Stimulated activated CD4-positive, alpha-beta T cell treated with anti-CD3 and anti-CD28 coated beads, Interleukin-12 subunit alpha, Interleukin-12 subunit beta, amount 100 ng/mL, for 48 hours (primary cell): Measurements from ENCODE around the gene MRPL45.

Experiments
- DNase-seq, 3 donors: peaks; one replicate each; pipeline ENCODE4 v3.0.0-alpha.2; 2020; ENCODE audit warnings: low read depth in 2 of 3, low spot score in 1 of 3

MRPL45 gene

DNA sequence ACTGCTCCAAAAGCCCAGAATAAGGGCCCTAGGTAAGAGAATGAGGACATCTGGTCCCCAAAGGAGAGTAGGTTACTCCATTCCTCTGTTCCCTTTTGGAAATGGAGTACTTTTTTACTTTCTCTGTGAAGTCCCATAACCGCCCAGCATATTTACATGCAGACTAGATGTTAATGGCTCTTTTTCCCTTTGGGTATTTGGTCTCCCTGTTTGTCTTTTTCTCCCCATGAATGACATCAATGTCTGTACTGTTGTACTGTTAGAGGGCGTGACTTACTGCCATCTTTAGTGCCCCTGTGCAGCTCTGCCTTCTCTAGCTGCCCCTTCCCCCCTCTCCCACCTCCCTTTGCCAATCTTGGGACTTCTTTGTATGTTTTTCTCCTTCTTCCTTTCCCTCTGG, 27.8 kb downstream of the MRPL45 start:
- DNase-seq, result no peak

DNA sequence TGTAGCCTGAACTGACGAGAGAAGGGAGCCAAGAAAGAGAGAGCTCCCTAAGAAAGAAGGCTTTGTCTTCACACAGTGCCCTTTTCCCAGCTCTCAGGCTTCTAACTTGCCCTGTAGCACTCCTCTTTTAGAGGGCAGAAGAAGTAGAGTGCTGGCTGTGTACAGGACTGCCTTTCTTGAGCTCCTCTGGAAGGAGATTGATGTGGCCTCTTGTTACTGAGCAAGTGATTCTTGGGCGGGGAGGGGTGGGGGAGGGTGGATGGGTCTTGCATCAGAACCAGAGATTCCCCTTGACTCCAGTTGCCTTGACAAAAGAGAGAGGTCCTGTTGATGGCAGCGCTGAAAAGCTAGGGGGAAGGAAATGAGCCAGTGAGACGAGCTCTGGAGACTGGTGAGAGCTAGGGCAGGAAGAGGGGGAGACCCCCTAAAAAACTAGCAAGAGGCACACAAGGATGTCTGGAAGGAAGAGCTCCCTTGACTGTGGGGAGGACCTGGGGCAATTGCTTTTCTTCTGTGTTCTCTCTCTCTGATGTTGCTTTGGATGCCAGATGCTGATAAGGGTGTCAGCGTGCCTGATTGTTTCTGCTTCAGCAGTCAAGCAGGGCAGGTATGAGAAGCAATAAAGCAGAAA, 28.4 kb downstream of the MRPL45 start:
- no peak for DNase-seq

DNA sequence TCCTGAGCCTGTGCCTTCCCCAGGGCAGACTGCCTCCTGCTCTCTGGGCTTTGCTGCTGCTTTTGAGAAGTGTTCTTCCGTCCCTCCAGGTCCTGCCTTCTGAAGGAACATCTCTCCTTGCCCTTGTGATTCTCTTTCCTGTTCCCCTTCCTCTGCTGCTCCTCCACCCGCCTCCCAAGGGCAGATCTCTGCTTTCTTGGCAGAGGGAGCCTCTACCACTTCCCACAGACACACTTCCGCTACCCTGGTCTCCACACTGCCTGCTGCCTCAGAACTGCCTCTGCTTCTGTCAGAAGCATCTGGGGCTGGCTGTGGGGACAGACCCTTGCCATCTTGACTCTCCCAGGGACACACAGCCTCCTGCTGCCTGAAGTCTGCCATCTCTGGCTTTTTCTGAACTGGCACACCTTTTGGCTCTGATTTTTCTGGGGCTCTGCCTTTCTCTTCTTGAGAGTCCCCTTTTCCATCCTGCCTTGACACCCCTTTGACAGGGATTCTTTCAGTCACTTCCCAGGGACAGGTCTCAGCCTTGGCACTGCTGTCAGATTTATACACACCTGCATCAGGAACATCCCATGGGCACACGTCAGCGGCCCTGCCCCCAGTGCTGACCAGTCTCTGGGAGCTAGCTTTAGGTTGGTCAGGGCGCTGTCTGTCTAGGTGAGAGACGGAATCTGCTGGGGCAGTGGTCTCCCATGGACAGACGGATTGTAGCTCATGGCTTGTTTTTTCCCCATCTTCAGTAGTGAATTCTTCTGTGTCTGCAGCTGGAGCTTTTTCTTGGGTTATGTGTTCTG, 30.2 kb downstream of the MRPL45 start:
- no peak for DNase-seq

DNA sequence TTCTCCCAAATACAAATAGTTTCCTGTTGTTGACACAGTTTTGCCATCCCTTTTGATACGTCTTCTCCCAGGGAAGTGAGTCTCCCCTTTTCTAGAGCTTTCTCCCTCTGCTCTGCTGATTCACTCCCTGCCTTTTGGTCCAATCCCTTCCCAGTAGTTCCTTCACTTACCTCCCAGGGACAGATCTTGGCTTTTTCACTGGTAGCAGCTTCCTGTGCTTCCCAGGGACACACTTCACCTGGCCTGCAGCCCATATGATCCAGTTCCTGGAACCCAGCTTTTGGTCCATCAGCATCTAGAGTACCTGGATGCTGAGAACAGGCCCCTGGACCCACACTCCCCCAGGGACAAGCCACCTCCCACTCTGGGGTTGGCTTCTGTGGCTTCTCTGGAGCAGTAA, 31.0 kb downstream of the MRPL45 start:
- no peak for DNase-seq

DNA sequence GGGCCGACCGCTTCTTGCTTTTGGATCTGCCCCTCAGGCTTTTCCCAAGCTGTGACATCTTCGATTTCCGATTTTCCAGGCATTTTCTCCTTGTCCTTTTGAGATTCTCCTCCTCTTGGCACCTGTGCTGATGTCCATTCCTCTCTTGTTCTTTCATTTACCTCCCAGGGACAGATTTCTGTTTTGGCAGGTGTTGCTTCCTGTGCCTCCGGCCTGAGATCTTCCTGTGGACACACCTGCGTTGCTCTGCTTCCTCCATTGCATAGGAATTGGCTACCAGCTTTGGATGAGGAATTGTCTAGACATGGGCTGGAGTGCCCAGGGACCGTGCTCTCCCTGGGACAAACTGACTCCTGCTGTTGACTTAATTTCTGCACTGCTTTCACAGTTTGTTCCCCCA, 31.7 kb downstream of the MRPL45 start:
- no peak for DNase-seq

DNA sequence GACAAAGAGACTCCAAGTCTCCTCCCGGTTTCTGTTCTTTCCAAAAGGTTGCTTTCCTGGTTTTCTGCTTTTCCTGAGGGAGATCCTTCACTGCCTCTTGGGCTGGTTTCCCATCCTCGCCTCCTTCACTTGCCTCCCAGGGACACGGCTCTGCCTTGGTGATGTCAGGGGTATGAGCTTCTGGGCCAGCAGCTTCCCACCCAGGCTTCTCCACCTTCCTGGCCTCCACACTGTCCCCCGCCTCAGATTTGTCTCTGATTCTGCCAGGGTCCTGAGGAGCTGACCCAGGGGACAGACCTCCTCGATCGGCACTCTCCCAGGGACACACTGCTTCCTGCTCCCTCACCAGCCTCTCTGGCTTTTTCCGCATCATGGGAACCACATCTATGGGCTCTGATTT, 32.3 kb downstream of the MRPL45 start:
- DNase-seq, result no peak

DNA sequence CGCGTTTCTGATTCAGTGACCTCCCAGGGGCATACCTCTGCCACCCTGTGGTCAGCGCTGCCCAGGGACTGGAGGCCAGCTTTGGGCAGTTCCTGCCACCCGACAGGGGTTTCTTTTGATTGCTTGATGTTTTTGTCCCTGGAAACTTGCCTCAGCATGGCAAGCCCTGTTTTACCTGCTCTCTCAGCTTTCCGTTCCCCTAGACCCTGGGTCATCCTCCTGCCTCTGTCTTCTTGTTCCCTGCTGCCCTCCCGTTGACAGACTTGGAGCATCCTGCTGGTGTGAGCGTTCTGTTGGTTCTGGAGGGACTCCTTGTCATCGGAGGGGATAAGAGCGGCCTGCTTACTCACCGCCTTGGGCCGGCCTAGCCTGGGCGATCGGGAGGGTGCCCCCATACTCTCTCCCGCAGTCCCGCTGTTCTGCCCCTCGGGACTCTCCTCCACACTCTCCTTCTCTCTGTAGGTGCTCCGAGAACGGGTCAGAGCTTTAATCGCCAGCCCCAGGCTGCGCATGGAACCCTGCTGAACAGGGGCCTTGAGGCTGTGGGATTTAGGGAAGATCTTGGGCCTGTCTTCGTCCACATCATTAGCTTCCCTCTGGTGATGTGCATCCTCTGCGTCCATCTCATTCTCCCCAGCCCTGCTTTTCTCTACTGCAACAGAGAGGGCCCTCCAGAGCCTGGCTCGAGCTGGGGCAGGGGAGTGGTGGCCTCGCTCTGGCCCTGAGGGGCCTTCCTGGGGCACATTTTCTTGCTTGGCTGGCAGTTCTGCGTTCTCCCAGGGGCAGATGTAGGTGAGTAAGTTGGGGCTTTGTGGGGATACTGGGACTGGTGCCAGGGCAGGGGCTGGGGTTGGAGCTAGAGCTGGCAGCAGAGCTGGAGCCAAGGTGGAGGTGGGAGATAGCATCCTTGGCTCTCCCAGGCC, 33.1 kb downstream of the MRPL45 start:
- DNase-seq, result no peak

DNA sequence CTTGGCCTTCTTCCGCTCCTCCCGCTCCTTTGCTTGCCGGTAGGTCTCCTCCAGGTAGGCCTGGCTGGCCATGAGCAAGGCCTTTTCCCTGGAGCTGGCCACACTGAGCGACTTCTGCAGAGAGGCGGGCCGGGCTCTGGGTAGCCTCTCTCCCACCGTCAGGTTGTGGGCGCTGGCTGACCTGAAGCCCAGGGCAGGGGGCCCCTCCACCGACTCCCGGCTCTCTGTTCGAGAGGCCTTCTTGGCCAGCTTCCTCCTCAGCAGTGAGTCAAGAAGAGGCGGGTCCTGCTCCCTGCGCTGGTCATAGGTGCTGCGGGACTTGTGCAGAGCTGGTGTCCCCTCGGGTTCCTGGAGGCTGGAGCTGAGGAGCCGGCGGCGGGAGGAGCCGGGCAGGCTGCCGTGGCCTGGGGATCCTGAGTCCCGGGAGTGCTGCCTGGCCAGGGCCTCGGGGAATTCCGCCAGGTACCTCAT, 34.0 kb downstream of the MRPL45 start:
- DNase-seq, result no peak

DNA sequence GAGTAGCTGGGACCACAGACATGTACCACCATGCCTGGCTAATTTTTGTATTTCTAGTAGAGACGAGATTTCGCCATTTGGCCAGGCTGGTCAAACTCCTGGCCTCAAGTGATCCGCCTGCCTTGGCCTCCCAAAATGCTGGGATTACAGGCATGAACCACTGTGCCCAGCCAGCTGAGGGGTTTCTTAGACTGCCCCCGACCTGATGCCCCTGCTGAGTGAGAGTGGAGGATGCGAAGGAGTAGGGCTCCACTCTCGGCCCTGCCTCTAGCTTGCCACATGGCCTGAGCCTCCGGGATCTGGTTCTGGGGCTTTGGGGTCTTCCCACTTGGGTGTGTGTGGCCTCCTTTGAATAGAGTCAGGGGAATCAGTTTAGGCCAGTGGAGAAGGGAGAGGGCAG, 35.8 kb downstream of the MRPL45 start:
- no peak for DNase-seq

DNA sequence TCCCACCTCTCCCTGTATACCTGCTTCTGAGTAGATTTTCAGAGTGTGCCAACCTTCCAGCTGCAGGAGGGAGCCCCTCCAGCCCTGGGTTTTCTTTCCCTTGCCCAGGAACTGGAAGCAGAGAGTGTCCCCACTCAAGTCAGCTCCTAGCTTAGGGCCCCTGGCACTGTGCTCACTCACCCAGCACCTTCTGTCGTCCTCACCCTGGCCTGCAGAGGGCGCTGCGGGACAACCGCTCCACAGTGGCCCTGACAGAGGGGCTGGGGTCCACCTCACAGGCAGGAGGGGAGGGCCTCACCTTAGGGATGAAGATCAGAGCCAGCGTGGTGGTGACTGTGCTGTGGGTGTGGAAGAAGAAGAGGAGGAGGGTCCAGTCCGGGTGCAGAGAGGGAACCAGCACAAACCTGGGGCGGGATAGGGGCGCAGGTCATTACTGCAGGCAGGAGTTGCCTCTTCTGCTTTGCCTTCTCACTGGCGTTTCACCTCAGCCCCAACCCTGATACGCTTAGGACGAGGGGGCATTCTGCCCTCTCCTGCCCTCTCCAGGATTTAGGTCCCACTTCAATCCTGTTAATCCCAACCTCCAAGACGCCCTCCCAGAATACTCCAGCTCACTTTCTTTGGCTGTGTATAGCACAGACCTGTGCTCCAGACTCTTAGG, 36.8 kb downstream of the MRPL45 start:
- peak; percentile 30 to 58 (median 42) for DNase-seq

DNA sequence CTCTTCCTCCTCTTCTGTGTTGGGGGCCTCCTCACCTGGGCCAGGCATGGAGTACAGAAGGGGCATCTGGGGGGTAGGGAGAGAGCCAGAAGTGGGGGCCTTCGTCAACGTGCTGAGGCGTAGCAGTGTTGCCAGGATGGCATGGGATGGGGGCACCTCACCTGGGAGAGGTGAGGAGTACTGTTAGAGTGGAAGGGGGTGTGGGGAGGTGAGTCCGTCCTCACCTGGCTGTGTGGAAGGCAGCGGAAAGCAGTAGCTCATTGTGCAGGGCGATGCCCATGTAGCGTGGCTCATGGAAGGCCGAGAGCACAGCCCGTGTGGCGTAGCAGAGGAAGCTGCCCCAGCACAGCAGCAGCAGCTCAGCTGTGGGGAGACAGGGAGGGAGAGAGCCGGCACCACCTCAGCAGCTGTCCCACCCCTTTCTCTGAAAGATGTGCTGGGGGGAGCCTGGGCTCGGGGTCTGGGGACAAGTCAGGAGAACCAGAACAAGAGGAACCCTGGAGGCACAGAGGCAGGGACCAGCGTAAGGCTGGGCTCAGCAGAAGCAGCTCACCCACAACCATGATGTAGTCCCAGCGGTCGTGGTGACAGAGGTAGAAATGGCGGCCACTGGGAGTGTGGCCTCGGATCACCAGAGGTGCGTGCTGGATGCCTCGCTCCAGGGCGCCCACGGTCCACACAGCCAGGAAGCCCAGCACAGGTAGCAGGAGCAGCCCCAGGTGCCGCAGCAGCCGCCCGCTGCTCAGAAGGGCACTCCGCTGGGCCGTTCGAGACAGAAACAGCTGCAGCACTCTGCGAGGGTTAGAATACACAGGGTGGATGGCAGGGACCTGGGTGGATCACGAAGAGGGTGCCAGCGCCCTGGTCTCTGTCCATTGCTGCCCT, 37.8 kb downstream of the MRPL45 start:
- DNase-seq, result no peak

DNA sequence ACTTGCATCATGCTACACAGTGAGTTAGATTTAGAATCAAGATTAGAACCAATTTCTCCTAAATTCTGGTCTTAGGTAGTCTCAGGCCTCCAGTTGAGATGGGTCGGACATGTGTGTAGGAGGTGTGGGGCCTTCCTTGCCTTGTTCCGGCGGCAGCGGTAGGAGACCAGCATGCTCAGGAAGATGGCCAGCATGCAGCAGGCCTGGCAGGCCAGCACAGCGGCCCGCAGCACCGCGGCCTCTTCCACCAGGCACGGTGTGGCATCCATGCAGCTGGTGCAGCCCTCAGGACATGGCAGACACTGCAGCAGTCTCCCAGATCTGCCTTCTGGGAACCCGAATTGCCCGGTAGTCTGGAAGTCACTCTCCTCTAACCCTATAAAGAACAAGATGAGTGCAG, 39.9 kb downstream of the MRPL45 start:
- DNase-seq, result no peak

DNA sequence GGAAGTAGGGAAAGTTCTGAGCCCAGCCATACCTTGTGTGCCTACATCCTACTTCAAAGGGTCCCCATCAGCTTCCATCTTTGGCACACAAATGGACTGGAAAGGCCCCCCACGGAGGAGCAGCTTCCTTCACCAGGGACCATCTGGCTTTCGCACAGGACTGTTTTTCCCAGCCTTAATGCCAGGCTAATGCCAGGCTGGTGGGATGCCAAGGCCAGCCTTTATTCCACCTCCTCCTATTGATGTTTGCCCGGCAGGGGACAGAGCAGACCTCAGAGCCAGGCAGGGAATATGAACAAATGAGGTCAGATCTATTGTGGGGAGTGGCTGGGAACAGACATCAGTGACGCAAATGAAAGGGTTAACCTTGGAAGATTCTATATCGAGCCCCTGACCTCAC, 41.1 kb downstream of the MRPL45 start:
- no peak for DNase-seq

DNA sequence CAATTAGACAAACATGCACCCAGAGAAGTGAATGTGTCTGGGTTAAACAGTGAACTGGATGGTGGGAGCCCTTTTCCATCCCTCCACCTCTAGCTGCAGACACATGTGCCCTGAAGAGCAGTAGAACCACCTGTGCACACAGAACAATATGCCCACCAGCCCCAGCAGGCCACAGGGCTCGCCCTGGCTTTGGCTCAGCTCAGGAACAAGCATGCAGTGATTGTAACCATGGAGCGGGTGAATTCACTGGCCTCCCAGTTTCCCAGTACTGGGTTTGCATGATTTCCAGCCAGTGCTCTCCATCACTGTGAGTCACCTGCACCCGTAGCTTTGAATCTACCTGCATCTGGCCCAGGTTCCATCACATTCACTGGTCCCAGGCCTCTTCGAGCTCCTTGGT, 41.6 kb downstream of the MRPL45 start:
- no peak for DNase-seq

DNA sequence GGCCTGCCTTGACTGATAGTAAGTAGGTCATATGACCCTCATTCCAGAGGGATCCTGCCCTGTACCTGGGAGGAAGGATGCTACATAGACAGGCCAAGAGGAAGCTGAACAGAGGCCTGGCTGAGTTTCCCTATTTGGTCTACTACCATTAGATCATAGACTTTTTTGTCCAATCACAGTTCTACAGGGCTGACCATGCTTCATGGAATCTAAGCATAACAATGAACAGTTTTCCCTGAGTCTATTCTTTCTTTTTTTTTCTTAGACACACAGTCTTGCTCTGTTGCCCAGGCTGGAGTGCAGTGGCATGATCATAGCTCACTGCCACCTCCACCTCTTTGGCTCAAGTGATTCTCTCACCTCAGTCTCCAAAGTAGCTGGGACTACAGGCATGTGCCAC, 42.9 kb downstream of the MRPL45 start:
- DNase-seq, result no peak

DNA sequence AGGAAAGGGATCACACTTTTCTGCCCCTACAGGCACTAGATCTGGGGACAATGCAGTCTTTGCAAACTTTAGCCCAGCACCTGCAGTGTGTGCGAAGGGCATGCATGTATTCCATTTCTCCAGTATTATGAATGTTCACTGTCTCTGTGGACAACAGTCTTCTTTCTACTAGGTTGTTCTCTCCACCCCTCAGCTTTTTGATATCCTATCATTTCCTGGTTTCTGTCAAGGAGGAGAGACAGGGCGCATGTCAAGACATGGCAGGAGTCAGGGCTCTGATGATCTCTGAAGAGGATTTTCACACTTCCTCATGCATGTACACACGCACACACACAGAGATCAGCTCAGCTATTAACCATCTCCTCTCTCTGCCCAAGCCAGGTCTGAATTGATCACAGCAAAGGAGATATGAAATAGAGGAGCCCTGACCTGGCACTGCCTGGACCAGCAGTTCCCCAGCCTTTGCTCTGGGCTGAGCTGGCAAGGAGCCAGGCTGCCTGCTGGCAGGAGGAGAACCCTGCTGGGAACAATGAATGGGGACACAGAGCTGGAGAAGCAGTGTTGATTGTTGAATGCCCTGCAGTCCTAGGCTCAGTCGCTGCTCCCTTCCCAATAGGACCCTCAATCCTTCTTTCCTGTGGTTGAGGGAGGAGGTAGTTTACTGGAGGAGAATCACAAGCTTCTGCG, 44.2 kb downstream of the MRPL45 start:
- DNase-seq, result no peak

DNA sequence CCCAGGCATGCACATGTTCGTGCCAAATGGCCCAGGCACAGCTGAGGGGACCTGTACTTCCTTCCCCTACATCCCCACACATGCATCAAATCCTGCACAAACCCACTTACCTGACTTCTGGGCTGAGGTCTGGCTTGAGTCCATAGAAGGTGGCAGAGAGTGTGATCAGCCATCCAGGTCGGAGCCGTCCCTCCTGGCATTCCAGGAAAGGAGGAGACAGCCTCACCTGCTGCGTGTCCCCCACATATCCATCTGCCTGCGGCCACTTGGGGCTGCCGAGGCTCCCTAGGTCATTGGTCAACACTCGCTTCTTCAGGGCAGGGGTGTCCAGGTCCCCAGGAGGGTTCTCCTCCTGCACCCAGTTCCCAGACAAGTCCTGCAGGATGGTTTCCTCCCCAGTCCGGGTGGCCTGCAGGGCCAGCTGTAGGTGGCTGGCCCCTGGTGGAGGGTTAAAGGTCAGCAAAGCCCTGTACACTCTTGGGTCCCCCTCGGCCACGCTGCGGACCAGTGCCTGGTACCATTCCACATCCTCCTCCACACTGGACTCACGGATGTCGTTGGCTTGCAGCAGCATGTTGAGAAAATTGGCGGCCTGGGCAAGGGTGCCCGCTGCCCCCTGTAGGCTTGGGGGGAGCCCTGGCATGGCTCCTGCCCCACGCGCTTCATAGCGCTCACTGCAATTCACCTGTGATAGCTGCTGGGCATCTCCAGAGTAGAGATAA, 46.1 kb downstream of the MRPL45 start:
- DNase-seq, result no peak

DNA sequence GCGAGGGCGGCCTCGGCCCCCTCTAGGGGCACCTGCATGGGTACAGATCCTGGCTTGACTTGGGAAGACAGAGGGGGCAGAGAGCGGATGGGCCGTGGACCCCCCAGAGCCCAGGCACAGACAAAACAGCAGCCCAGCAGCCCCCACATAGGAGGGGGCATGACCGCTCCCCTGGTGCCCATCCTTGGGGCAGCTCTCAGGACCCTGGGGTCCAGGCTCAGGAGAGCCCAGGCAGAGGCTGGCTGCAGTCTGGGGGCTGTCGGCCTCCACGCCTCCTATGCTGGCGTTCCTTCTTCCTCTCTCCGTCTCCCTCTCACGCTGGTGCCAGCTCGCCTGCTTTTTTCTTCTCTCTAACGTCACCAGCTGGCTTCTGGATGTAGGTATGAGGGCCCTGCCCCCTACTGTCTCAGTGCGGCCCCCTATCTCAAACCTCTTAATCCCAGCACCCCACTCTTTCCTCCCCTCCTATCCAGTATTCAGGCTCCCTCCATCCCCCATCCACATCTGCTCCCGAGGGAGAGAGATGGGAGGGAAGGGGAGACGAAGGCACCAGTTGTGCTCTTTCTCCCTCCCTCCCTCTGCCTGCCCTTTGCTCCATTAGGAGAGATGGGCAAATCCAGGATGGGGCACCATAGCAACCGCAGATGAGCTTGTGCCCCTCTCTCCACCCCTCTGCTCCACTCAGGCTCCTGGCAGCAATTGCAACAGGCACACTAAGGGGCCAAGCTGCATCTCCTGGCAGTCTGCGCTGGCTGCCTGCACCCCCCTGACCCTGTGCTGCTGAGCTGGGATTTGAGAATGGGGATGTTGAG, 46.8 kb downstream of the MRPL45 start, which contains the start of gene GPR179:
GPR179 (minus strand) TSS at position 349 of the 812 bp plus-strand sequence; CDS start at position 182, 167 bp downstream.
- no peak for DNase-seq
